Type B pancreatic cell (in vitro differentiated cells): ENCODE data around the gene INPP5J. TPM values are rescaled to one million over a fixed set of nuclear protein-coding genes. Genes with fewer than 3 reads are reported as not detected.
A peak's percentile ranks its signal among the peaks of the same experiment; 100 is the strongest.

Experiments used
- DNase-seq: peaks from one replicate; pipeline ENCODE4 v3.0.0; 2021; ENCODE audit warnings: mixed read lengths; ENCODE audit not compliant: unreplicated experiment; ENCODE audit errors: extremely low spot score
- H3K27ac Mint-ChIP-seq: 2 replicates; pipeline ENCODE4 v1.8.0; 2021; ENCODE audit warnings: mild to moderate bottlenecking, mixed read lengths
- H3K27me3 Mint-ChIP-seq: 2 replicates; pipeline ENCODE4 v1.8.0; 2021; ENCODE audit warnings: mixed read lengths
- H3K36me3 Mint-ChIP-seq: 2 replicates; pipeline ENCODE4 v1.8.0; 2021; ENCODE audit warnings: mixed read lengths
- H3K4me1 Mint-ChIP-seq: one replicate; pipeline ENCODE4 v1.8.0; 2021; ENCODE audit warnings: mixed read lengths; ENCODE audit not compliant: unreplicated experiment
- H3K4me3 Mint-ChIP-seq: 2 replicates; pipeline ENCODE4 v1.8.0; 2021; ENCODE audit warnings: mild to moderate bottlenecking, mixed read lengths
- H3K9me3 Mint-ChIP-seq: 2 replicates; pipeline ENCODE4 v1.8.0; 2021; ENCODE audit warnings: mixed read lengths
- CTCF ChIP-seq: fragments of 200-600 bp; sonication (generic); conservative IDR thresholded peaks from 2 replicates; pipeline ENCODE4 v1.5.0; 2021; ENCODE audit warnings: antibody characterized with exemption, mild to moderate bottlenecking
- total RNA-seq: library from RNA; stranded (reverse); gene quantifications from 2 replicates; pipeline ENCODE4 v1.2.1, GENCODE V29; 2021; ENCODE audit warnings: low replicate concordance

Gene INPP5J
- total RNA-seq, 1 donor from 2014 or later, result 8.7 TPM

- H3K36me3 Mint-ChIP-seq, result no peaks in the 10 kb centered on the region
- H3K27me3 Mint-ChIP-seq, result no peaks in the 10 kb centered on the region
- DNase-seq, result no peak
- no peak overlapping the region for H3K4me3 Mint-ChIP-seq
- peak overlapping the region; percentile 55 for H3K27ac Mint-ChIP-seq
- no peaks in the 10 kb centered on the region for H3K9me3 Mint-ChIP-seq
- H3K4me1 Mint-ChIP-seq, result peaks cover 17% of the 10 kb centered on the region
- TF ChIP-seq CTCF, result no peak
These were observed 25.7 kb downstream of the INPP5J start for GRCh38 chr22:31148488-31148887.

- Mint-ChIP-seq H3K4me1 (peaks cover 17% of the 10 kb centered on the region), H3K36me3 (no peaks in the 10 kb centered on the region), H3K4me3 (no peak overlapping the region), H3K27ac (peak overlapping the region; percentile 55), H3K9me3 (no peaks in the 10 kb centered on the region), H3K27me3 (no peaks in the 10 kb centered on the region)
- DNase-seq, result no peak
- peak; percentile 88 for TF ChIP-seq CTCF
These were observed 26.3 kb downstream of the INPP5J start for GRCh38 chr22:31148953-31149627.

- H3K36me3 Mint-ChIP-seq, result no peaks in the 10 kb centered on the region
- no peaks in the 10 kb centered on the region for H3K9me3 Mint-ChIP-seq
- peaks cover 17% of the 10 kb centered on the region for H3K4me1 Mint-ChIP-seq
- no peak overlapping the region for H3K27ac Mint-ChIP-seq
- DNase-seq, result no peak
- H3K27me3 Mint-ChIP-seq, result peaks cover 2% of the 10 kb centered on the region
- no peak overlapping the region for H3K4me3 Mint-ChIP-seq
- peak; percentile 68 for TF ChIP-seq CTCF
These were observed 27.8 kb downstream of the INPP5J start for GRCh38 chr22:31150615-31151014.

- Mint-ChIP-seq H3K27me3 (peaks cover 9% of the 10 kb centered on the region), H3K4me1 (peaks cover 17% of the 10 kb centered on the region), H3K36me3 (no peaks in the 10 kb centered on the region), H3K9me3 (no peaks in the 10 kb centered on the region), H3K27ac (no peak overlapping the region), H3K4me3 (no peak overlapping the region)
- no peak for TF ChIP-seq CTCF
- no peak for DNase-seq
These were observed 29.1 kb downstream of the INPP5J start for GRCh38 chr22:31151872-31152271.

GRCh38 chr22:31153357-31153756, 30.6 kb downstream of the INPP5J start:
- no peak for TF ChIP-seq CTCF
- Mint-ChIP-seq H3K4me3 (no peak overlapping the region), H3K27me3 (peaks cover 17% of the 10 kb centered on the region), H3K4me1 (peaks cover 17% of the 10 kb centered on the region), H3K27ac (no peak overlapping the region), H3K36me3 (no peaks in the 10 kb centered on the region), H3K9me3 (no peaks in the 10 kb centered on the region)
- no peak for DNase-seq
